ENCODE results near the gene HFE.
"Not testable (repeated sequence)": the region's sequence is repeated elsewhere in the genome, so short reads cannot be mapped to it uniquely, and the experiment has no call there.

Gene HFE

GRCh38 chr6:26059941-26060340 is 27.3 kb upstream of the HFE start:
- DNase-seq, result no peak

GRCh38 chr6:26064619-26065257 is 22.5 kb upstream of the HFE start:
- DNase-seq, result peak; percentile 78

- peak; percentile 84 for DNase-seq
These were observed 21.3 kb upstream of the HFE start for GRCh38 chr6:26065952-26066380.

GRCh38 chr6:26067367-26067766 is 19.9 kb upstream of the HFE start:
- DNase-seq, result no peak

- no peak for DNase-seq
These were observed 19.2 kb upstream of the HFE start for GRCh38 chr6:26068036-26068435.

GRCh38 chr6:26071135-26071534 is 16.1 kb upstream of the HFE start:
- no peak for DNase-seq

- no peak for DNase-seq
These were observed 12.0 kb upstream of the HFE start for GRCh38 chr6:26075063-26075717.

GRCh38 chr6:26078066-26078465 is 9.2 kb upstream of the HFE start:
- DNase-seq, result not testable (repeated sequence)

- not testable (repeated sequence) for DNase-seq
These were observed 6.1 kb upstream of the HFE start for GRCh38 chr6:26081096-26081495.

- DNase-seq, result peak; percentile 69
These were observed 1.0 kb upstream of the HFE start for GRCh38 chr6:26086211-26086610.

- DNase-seq, result no peak
These were observed 1.1 kb downstream of the HFE start for GRCh38 chr6:26088344-26088743.

GRCh38 chr6:26089272-26089671 is 2.0 kb downstream of the HFE start:
- DNase-seq, result no peak

GRCh38 chr6:26092443-26092842 is 5.2 kb downstream of the HFE start:
- DNase-seq, result no peak

GRCh38 chr6:26094036-26094435 is 6.8 kb downstream of the HFE start:
- DNase-seq, result no peak

GRCh38 chr6:26097268-26097875 is 10.1 kb downstream of the HFE start:
- peak; percentile 80 for DNase-seq

- peak; percentile 23 for DNase-seq
These were observed 16.0 kb downstream of the HFE start for GRCh38 chr6:26103141-26103769.

GRCh38 chr6:26103770-26104456 is 16.7 kb downstream of the HFE start:
- peak; percentile 96 for DNase-seq

GRCh38 chr6:26104457-26105108 is 17.4 kb downstream of the HFE start:
- no peak for DNase-seq

GRCh38 chr6:26105109-26105730 is 18.0 kb downstream of the HFE start:
- no peak for DNase-seq

- no peak for DNase-seq
These were observed 18.6 kb downstream of the HFE start for GRCh38 chr6:26105842-26106241.

GRCh38 chr6:26107935-26108334 is 20.7 kb downstream of the HFE start:
- no peak for DNase-seq

- no peak for DNase-seq
These were observed 22.5 kb downstream of the HFE start for GRCh38 chr6:26109772-26110171.

Measured in CD4-positive, alpha-beta T cell treated with Interleukin-17A for 1 hour (primary cell).